Choroid plexus epithelial cell (primary cell): ENCODE measurements around the gene EIF2B4.

ENCODE experiments used
- DNase-seq: peaks from one replicate; pipeline ENCODE4 v3.0.0-alpha.2; 2010; ENCODE audit warnings: low read depth
- H3K4me3 ChIP-seq: 2 replicates; pipeline ENCODE4 v1.5.1; 2011; ENCODE audit warnings: low read depth, mild to moderate bottlenecking, control low read depth, low read length, moderate library complexity
- CTCF ChIP-seq: conservative IDR thresholded peaks from 2 replicates; pipeline ENCODE4 v1.5.1; 2011; ENCODE audit warnings: low read depth, mild to moderate bottlenecking, control low read depth, inconsistent platforms, low read length, moderate library complexity

The EIF2B4 gene

DNA sequence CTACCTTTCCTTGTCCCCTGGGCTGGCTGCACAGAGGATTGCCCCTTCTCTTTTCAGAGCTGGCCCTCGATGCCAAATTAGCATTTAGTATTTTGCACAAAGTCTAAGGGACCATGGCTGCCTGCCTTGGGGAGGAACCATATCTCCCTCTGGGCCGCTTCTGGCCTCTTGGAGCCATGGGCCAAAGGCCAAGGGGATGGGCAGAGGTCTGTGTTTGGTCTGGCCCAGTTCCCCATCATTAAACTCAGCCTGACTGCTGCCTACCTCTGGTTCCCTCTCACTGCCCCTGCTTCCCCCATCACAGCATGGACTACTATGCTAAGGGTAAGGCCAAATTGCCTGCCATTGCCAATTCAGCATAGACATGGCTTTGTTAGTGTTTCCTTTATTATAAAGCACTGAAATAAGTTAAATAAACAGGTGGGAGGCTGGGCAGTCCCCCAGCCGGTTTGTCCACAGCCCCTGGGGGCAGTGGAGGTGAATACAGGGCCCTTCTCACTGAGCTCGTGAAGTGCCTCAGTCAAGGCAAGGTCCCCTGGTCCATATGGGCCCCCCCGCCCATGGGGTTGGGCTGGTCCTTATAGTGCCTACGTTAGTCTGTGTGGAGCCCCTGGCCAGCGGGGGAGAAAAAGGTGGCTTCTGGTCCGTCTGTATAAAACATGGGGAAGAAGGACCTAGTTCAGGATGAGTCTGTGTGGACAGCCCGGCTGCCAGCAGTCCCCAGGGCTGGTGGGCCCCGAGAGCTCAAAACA is 6.9 kb upstream of the EIF2B4 start:
- DNase-seq = no peak
- TF ChIP-seq CTCF = no peak

DNA sequence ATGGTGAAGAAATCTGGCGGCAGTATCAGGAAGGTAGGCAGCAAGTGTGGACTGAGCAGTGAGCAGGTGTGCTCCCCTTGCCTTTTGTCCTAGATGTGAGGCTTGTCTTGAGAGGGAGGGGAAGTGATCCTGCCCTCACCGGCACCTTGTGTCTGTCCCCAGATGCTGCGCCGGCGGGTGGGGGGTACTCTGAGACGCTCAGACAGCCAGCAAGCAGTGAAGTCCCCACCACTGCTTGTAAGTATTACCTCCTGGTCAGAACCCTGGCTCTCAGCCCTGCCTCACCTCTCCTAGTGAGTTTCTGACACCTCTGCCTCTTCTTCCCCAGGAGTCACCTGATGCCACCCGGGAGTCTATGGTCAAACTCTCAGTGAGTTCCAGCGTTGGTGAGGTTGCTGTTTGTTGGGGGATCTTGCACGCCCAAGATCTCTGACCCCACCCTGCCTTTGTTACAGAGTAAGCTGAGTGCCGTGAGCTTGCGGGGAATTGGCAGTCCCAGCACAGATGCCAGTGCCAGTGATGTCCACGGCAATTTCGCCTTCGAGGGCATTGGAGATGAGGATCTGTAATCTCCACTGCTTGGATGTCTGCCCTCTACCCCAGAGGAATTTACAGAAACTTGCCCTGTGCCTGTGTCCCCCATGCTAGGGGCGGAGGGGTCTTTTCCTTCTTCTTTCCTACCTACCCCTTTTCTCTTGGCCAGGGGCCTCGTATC is 6.2 kb upstream of the EIF2B4 start:
- H3K4me3 ChIP-seq = no peak overlapping the region
- no peak for TF ChIP-seq CTCF
- DNase-seq = no peak

More for the DNA sequence above, 6.9 kb upstream of the EIF2B4 start:
- H3K4me3 ChIP-seq = no peak overlapping the region

- TF ChIP-seq CTCF = no peak
- no peak for DNase-seq
- no peak overlapping the region for H3K4me3 ChIP-seq
Measured at GRCh38 chr2:27375513-27376099, 5.5 kb upstream of the EIF2B4 start.

- TF ChIP-seq CTCF = no peak
- DNase-seq = no peak
Measured at GRCh38 chr2:27373567-27373966, 3.4 kb upstream of the EIF2B4 start.

DNA sequence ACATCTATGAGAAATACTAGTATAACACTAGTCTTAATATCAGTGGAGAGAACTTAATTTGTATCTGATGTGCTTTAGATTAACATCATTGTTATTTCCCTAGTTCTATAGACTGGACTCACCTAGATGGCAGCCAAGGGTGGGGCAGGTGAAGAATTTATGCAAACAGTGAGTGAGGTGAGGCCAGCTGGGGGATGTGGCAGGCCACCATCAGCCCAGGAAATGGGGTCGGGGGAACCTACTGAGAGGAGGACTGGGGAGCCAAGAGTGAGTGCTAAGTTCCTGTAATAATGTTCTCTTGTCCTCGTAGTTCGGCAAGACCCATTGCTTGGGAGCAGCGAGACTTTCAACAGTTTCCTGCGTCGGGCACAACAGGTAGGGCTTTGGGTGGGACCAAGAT is 2.8 kb upstream of the EIF2B4 start:
- H3K4me3 ChIP-seq = no peak overlapping the region
- DNase-seq = no peak
- no peak for TF ChIP-seq CTCF

More at GRCh38 chr2:27373567-27373966, 3.4 kb upstream of the EIF2B4 start:
- no peak overlapping the region for H3K4me3 ChIP-seq

DNA sequence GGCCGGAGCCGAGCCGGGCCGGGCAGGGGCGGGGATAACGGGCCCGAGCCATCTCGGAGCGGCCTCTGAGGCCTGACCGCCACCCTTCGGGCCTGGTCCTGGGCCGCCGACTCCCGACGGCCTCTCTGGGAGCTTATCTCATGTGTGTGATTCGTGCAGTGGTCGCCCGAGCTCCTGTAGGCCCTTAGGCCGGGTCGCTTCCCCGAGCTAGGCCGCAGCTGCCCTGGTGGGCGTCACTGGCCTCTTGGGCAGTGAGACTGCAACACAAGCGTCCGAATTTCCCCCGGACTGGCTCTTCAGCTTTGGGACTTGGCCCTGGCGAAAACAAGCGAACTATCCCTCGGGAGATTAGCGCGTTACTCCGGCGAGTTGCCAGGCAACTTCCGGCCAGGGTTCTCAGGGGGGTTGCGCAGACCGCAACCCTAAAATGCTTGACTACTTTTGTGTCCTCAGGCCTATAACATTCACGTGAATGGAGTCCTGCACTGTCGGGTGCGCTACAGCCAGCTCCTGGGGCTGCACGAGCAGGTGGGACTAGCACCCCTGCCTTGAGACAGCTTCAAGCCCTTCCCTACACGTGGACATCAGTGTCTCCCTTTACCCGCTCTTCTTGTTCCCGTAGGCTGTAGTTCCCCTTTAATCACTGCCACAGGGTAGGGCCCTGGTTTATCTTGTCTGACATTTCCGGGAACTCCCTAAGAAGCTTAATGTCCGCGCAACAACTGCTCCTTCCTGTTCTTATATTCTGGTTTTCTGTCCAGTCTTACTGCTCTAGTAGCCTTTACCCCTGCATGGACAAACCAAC is 880 bp upstream of the EIF2B4 start:
- peak; percentile 71 for DNase-seq
- peak overlapping the region; percentile 99 for H3K4me3 ChIP-seq
- TF ChIP-seq CTCF = no peak
